GM12874 (cell line): ENCODE measurements around the gene SLC12A4.
A peak's percentile ranks its signal among the peaks of the same experiment; 100 is the strongest.

Source experiments
- CTCF ChIP-seq: IDR thresholded peaks from 2 replicates; pipeline ENCODE4 v1.5.1; 2011; ENCODE audit warnings: low read depth, mild to moderate bottlenecking, control low read depth, low read length, moderate library complexity; ENCODE audit not compliant: insufficient read depth

SLC12A4 gene

GRCh38 chr16:67943256-67943618 lies 25.2 kb downstream of the SLC12A4 start:
- no peak for TF ChIP-seq CTCF

GRCh38 chr16:67942510-67943255 lies 25.8 kb downstream of the SLC12A4 start:
- TF ChIP-seq CTCF: no peak

DNA sequence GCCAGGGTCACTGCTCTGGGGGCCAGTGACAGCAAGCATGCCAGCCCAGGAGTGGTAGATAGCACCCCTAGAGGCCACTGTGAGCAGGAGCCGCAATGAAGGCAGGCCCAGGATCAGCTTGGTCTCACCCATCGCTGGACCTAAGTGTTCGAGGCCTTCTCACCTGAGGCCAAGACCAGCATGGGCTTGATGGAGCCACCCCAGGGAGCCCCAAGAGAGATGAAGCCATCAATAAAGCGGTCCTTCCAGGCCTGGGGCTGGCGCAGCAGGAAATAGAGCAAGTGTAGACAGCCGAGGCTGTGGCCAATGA lies 26.3 kb downstream of the SLC12A4 start:
- TF ChIP-seq CTCF: peak; percentile 87

DNA sequence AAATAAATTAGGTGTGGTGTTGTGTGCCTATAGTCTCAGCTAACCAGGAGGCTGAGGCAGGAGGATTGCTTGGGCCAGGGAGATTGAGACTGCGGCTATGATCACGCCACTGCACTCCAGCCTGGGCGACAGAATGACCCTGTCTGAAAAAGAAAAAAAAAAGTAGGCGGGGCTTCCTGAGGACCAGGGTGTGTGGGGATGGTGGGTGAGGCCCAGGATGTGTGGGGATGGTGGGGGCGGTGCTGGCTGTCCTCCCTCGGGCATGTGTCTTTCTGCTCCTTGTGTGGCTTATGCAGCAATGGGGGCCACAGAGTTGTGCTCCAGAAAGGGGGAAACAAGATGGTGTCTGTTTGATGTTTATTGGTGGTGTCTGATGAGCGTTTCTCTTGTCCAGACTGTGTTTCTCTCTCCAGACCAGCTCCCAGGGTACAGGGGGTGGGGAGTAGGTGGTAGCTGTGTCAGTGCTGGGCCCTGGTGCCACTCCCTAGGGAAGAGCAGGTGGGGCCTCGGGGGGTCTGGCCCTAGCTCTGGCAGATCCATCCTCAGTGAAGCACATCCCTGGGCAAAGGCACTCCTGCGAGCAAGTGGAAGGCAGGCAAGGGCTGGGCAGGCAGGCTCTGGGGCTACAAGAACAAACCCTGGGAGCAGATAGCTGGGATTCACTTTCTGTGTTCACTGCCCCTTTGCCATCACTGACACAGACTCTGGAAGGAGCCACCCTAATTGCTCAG lies 26.8 kb downstream of the SLC12A4 start:
- TF ChIP-seq CTCF: no peak

GRCh38 chr16:67940446-67941089 lies 27.9 kb downstream of the SLC12A4 start:
- TF ChIP-seq CTCF: no peak

- TF ChIP-seq CTCF: no peak
These were observed 28.7 kb downstream of the SLC12A4 start for GRCh38 chr16:67939507-67940445.
